Activated CD4-positive, alpha-beta T cell treated with anti-CD3 and anti-CD28 coated beads for 36 hours (primary cell): Measurements from ENCODE around the gene ZNF75A. TPM values are rescaled to one million over a fixed set of nuclear protein-coding genes. Genes with fewer than 3 reads are reported as not detected.
"Not testable (repeated sequence)": the region's sequence is repeated elsewhere in the genome, so short reads cannot be mapped to it uniquely, and the experiment has no call there.

ENCODE experiments used
- ATAC-seq: fragments of 200-7000 bp; cut with Tn5 transposase; one replicate; pipeline ENCODE4 v1.10.0; 2021; ENCODE audit warnings: mild to moderate bottlenecking, moderate library complexity
- CTCF ChIA-PET: fragments of 350-600 bp; sonication (Branson Sonifier 250); formaldehyde crosslinking; loops from one replicate; lab custom pipeline; 2021; ENCODE audit warnings: antibody characterized with exemption; lab: Charles Lee
- POLR2A ChIA-PET: fragments of 350-600 bp; sonication (Branson Sonifier 250); formaldehyde crosslinking; loops from one replicate; lab custom pipeline; 2021; ENCODE audit warnings: antibody characterized with exemption, inconsistent platforms; lab: Charles Lee
- DNase-seq: peaks from one replicate; pipeline ENCODE4 v3.0.0-alpha.2; 2020
- H3K27ac Mint-ChIP-seq: one replicate; pipeline ENCODE4 v1.8.0; 2021; ENCODE audit warnings: mixed read lengths
- H3K27me3 Mint-ChIP-seq: one replicate; pipeline ENCODE4 v1.8.0; 2021; ENCODE audit warnings: mixed read lengths
- H3K36me3 Mint-ChIP-seq: one replicate; pipeline ENCODE4 v1.8.0; 2021; ENCODE audit warnings: low read depth, mixed read lengths
- H3K4me1 Mint-ChIP-seq: one replicate; pipeline ENCODE4 v1.8.0; 2021; ENCODE audit warnings: mixed read lengths
- H3K4me3 Mint-ChIP-seq: one replicate; pipeline ENCODE4 v1.8.0; 2021; ENCODE audit warnings: mild to moderate bottlenecking, moderate library complexity, mixed read lengths
- H3K9me3 Mint-ChIP-seq: one replicate; pipeline ENCODE4 v1.8.0; 2021; ENCODE audit warnings: low read depth, mixed read lengths
- intact Hi-C, 2 experiments: fragments of 100-400 bp; cut with DNase I in 1 of 2; cut with micrococcal nuclease in 1 of 2; formaldehyde crosslinking; loops; one replicate each; pipeline versions ENCODE4 v1.14.2 to v1.15.1; 2022 to 2024; cut with DNase I, micrococcal nuclease
- total RNA-seq, 2 experiments: library from RNA; stranded (reverse); gene quantifications; one replicate each; pipeline ENCODE4 v1.2.3, GENCODE V29; 2021

Gene ZNF75A
- total RNA-seq, 2 experiments from 2014 or later: 23.2 to 27.4 TPM

GRCh38 chr16:3271281-3271680 is 34.0 kb upstream of the ZNF75A start:
- intact Hi-C loops, POLR2A ChIA-PET, CTCF ChIA-PET: not testable (repeated sequence)

GRCh38 chr16:3274490-3274889 is 30.8 kb upstream of the ZNF75A start:
- POLR2A ChIA-PET: no interaction called here
- Mint-ChIP-seq H3K27me3 (peaks cover 1% of the 10 kb centered on the region), H3K36me3 (peaks cover 2% of the 10 kb centered on the region), H3K9me3 (peaks cover 16% of the 10 kb centered on the region), H3K4me1 (no peaks in the 10 kb centered on the region), H3K27ac (no peak overlapping the region), H3K4me3 (no peak overlapping the region)
- no peak for ATAC-seq
- intact Hi-C loops: no loop called here
- DNase-seq: no peak
- CTCF ChIA-PET: no interaction called here

More at GRCh38 chr16:3271281-3271680, 34.0 kb upstream of the ZNF75A start:
- ATAC-seq, H3K27ac Mint-ChIP-seq, DNase-seq, H3K4me3 Mint-ChIP-seq, H3K27me3 Mint-ChIP-seq, H3K4me1 Mint-ChIP-seq: not testable (repeated sequence)
- Mint-ChIP-seq H3K36me3 (peaks cover 23% of the 10 kb centered on the region), H3K9me3 (peaks cover 24% of the 10 kb centered on the region)

GRCh38 chr16:3274947-3275346 is 30.4 kb upstream of the ZNF75A start:
- ChIA-PET POLR2A (no interaction called here), CTCF (no interaction called here)
- DNase-seq (no peak), ATAC-seq (no peak)
- H3K4me3 Mint-ChIP-seq: no peak overlapping the region
- H3K27ac Mint-ChIP-seq: no peak overlapping the region
- no peaks in the 10 kb centered on the region for H3K36me3 Mint-ChIP-seq
- intact Hi-C loops: no loop called here
- H3K4me1 Mint-ChIP-seq: no peaks in the 10 kb centered on the region
- H3K27me3 Mint-ChIP-seq: peaks cover 1% of the 10 kb centered on the region
- peaks cover 14% of the 10 kb centered on the region for H3K9me3 Mint-ChIP-seq

GRCh38 chr16:3276679-3277078 is 28.6 kb upstream of the ZNF75A start:
- H3K4me3 Mint-ChIP-seq: no peak overlapping the region
- peaks cover 1% of the 10 kb centered on the region for H3K27me3 Mint-ChIP-seq
- peaks cover 13% of the 10 kb centered on the region for H3K9me3 Mint-ChIP-seq
- no peaks in the 10 kb centered on the region for H3K36me3 Mint-ChIP-seq
- intact Hi-C loops: no loop called here
- CTCF ChIA-PET: interaction anchor here (0.9 to 1.8 kb wide), 2 partner anchors 10 to 126 kb away, joined by 4 to 8 read pairs; no protein-coding TSS in a partner anchor
- ATAC-seq (no peak), DNase-seq (no peak)
- H3K27ac Mint-ChIP-seq: no peak overlapping the region
- no peaks in the 10 kb centered on the region for H3K4me1 Mint-ChIP-seq
- POLR2A ChIA-PET: no interaction called here

- ATAC-seq (no peak), DNase-seq (no peak)
- CTCF ChIA-PET: interaction anchor here (0.8 kb wide), 1 partner anchor 23 kb away, joined by 3 read pairs; no protein-coding TSS in a partner anchor
- Mint-ChIP-seq H3K36me3 (peaks cover 26% of the 10 kb centered on the region), H3K27ac (no peak overlapping the region), H3K27me3 (peaks cover 1% of the 10 kb centered on the region), H3K9me3 (peaks cover 7% of the 10 kb centered on the region), H3K4me1 (peaks cover 24% of the 10 kb centered on the region), H3K4me3 (peak overlapping the region; percentile 90)
- intact Hi-C loops: no loop called here
- POLR2A ChIA-PET: no interaction called here
Observed at GRCh38 chr16:3281222-3281820, 24.0 kb upstream of the ZNF75A start.

GRCh38 chr16:3282103-3282729 is 23.1 kb upstream of the ZNF75A start:
- DNase-seq (no peak), ATAC-seq (peak; percentile 27)
- Mint-ChIP-seq H3K4me1 (peaks cover 24% of the 10 kb centered on the region), H3K4me3 (peak overlapping the region; percentile 90), H3K36me3 (peaks cover 35% of the 10 kb centered on the region), H3K27me3 (peaks cover 1% of the 10 kb centered on the region), H3K9me3 (peaks cover 10% of the 10 kb centered on the region), H3K27ac (peak overlapping the region; percentile 97)
- intact Hi-C loops: loop anchor here (1.0 to 2.0 kb wide), 7 partner anchors 23 to 258 kb away; partner anchors contain the start of genes CLUAP1 (in 2 of the 2), THOC6 (in 1 of the 2), TIGD7 (in 1 of the 2) and ZNF200 (in 1 of the 2)
- CTCF ChIA-PET: interaction anchor here (0.6 to 3.2 kb wide), 3 partner anchors 15 to 191 kb away, joined by 3 to 21 read pairs (median 3); partner anchors contain the start of gene ZNF213
- POLR2A ChIA-PET: interaction anchor here (0.7 to 1.3 kb wide), 3 partner anchors 67 to 147 kb away, joined by 3 to 5 read pairs (median 4); partner anchors contain the start of genes ZNF174, ZNF213 and ZSCAN32

GRCh38 chr16:3282730-3283542 is 22.4 kb upstream of the ZNF75A start, which contains the start of gene ZNF263:
Gene ZNF263, plus strand, starts transcription at chr16:3283491. Its CDS starts 328 bp downstream, at chr16:3283819.
- Mint-ChIP-seq H3K4me1 (peaks cover 24% of the 10 kb centered on the region), H3K9me3 (peaks cover 13% of the 10 kb centered on the region), H3K4me3 (peak within 1 kb of the TSS; percentile 90), H3K27me3 (no peaks in the 10 kb centered on the region), H3K36me3 (peaks cover 42% of the 10 kb centered on the region), H3K27ac (peak within 1 kb of the TSS; percentile 97)
- ChIA-PET POLR2A (interaction anchor here (0.6 to 1.3 kb wide), 5 partner anchors 68 to 162 kb away, joined by 3 to 5 read pairs (median 3); partner anchors contain the start of genes ZNF174, ZNF213 and ZSCAN32), CTCF (interaction anchor here (0.6 to 3.2 kb wide), 3 partner anchors 16 to 190 kb away, joined by 3 to 21 read pairs (median 3); partner anchors contain the start of gene ZNF213)
- ATAC-seq (peak; percentile 91), DNase-seq (peak; percentile 96)
- intact Hi-C loops: loop anchor here (1.0 to 2.0 kb wide), 19 partner anchors 19 to 970 kb away; partner anchors contain the start of genes CLUAP1 (in 2 of the 2), TIGD7 (in 2 of the 2), ZNF174 (in 2 of the 2) and ZNF200 (in 2 of the 2)

GRCh38 chr16:3283543-3284447 is 21.5 kb upstream of the ZNF75A start:
- peak overlapping the region; percentile 97 for H3K27ac Mint-ChIP-seq
- H3K9me3 Mint-ChIP-seq: peaks cover 13% of the 10 kb centered on the region
- peaks cover 51% of the 10 kb centered on the region for H3K36me3 Mint-ChIP-seq

GRCh38 chr16:3285131-3285530 is 20.2 kb upstream of the ZNF75A start:
- ATAC-seq (no peak), DNase-seq (no peak)
- ChIA-PET CTCF (interaction anchor here (1.3 to 3.2 kb wide), 4 partner anchors 12 to 32 kb away, joined by 3 to 21 read pairs (median 4); no protein-coding TSS in a partner anchor), POLR2A (interaction anchor here (0.7 kb wide), 1 partner anchor 220 kb away, joined by 3 read pairs; the partner anchor contains the start of gene IL32)
- Mint-ChIP-seq H3K36me3 (peaks cover 64% of the 10 kb centered on the region), H3K9me3 (peaks cover 22% of the 10 kb centered on the region), H3K27me3 (no peaks in the 10 kb centered on the region), H3K4me1 (peaks cover 24% of the 10 kb centered on the region), H3K27ac (no peak overlapping the region), H3K4me3 (peak overlapping the region; percentile 90)
- intact Hi-C loops: no loop called here

More at GRCh38 chr16:3283543-3284447, 21.5 kb upstream of the ZNF75A start:
- H3K27me3 Mint-ChIP-seq: no peaks in the 10 kb centered on the region
- ATAC-seq: no peak
- DNase-seq: no peak
- H3K4me1 Mint-ChIP-seq: peaks cover 24% of the 10 kb centered on the region
- ChIA-PET POLR2A (interaction anchor here (0.6 to 1.3 kb wide), 4 partner anchors 68 to 161 kb away, joined by 3 to 5 read pairs (median 3); no protein-coding TSS in a partner anchor), CTCF (interaction anchor here (0.6 to 3.2 kb wide), 7 partner anchors 9 to 179 kb away, joined by 3 to 21 read pairs (median 3); no protein-coding TSS in a partner anchor)
- intact Hi-C loops: loop anchor here (1.0 to 2.0 kb wide), 16 partner anchors 19 to 970 kb away; partner anchors contain the start of genes CLUAP1 (in 2 of the 2), TIGD7 (in 2 of the 2), ZNF174 (in 2 of the 2) and ZNF200 (in 2 of the 2)
- H3K4me3 Mint-ChIP-seq: peak overlapping the region; percentile 90
